Esophagus squamous epithelium (tissue), 5 donors: ENCODE data around the gene FZD10. TPM values are rescaled to one million over a fixed set of nuclear protein-coding genes. Genes with fewer than 3 reads are reported as not detected.
A peak's percentile ranks its signal among the peaks of the same experiment; 100 is the strongest.

Experiments
- DNase-seq: peaks from one replicate; lab custom pipeline; 2025; lab: John Stamatoyannopoulos, UW
- H3K27ac ChIP-seq, 4 donors: fragments of 200-600 bp; sonication (generic); one replicate each; pipeline ENCODE4 v1.5.1; 2016 to 2019; ENCODE audit warnings: mild to moderate bottlenecking in 1 of 4
- H3K27me3 ChIP-seq, 4 donors: fragments of 200-600 bp; sonication (generic); 1 replicate in 3 of 4; 2 replicates in 1 of 4; pipeline versions ENCODE4 v1.5.1 to v1.6.0; 2017 to 2021; ENCODE audit warnings: antibody characterized with exemption in 1 of 4
- H3K36me3 ChIP-seq, 3 donors: fragments of 200-600 bp; sonication (generic); one replicate each; pipeline ENCODE4 v1.5.1; 2016 to 2019
- H3K4me1 ChIP-seq, 3 donors: fragments of 200-600 bp; sonication (generic); one replicate each; pipeline ENCODE4 v1.5.1; 2017 to 2019
- H3K4me3 ChIP-seq, 4 donors: fragments of 200-600 bp; sonication (generic); 1 replicate in 3 of 4; 2 replicates in 1 of 4; pipeline ENCODE4 v1.5.1; 2016 to 2019; ENCODE audit warnings: mild to moderate bottlenecking in 2 of 4, moderate library complexity in 1 of 4
- H3K9me3 ChIP-seq, 3 donors: fragments of 200-600 bp; sonication (generic); one replicate each; pipeline ENCODE4 v1.5.1; 2016 to 2019
- POLR2A ChIP-seq, 4 donors: fragments of 450-650 bp; IDR thresholded peaks; one replicate each; pipeline ENCODE4 v1.6.1; 2017; ENCODE audit warnings: antibody characterized with exemption in 4 of 4, mild to moderate bottlenecking in 4 of 4, moderate library complexity in 3 of 4
- WGBS, 2 donors: methylation state at CpG; one replicate each; pipeline ENCODE4 v1.1.5; 2018; 5-methylcytosine and 5-hydroxymethylcytosine counted together
- intact Hi-C: fragments of 100-400 bp; cut with DNase I; formaldehyde crosslinking; loops from one replicate; pipeline ENCODE4 v1.15.0; 2022
- total RNA-seq, 4 donors: library from RNA; depleted of rRNA; stranded (reverse); fragments of >200 nt; gene quantifications; one replicate each; pipeline ENCODE4 v1.1.0, GENCODE V29; 2016
- TF ChIP-seq, protein P1 (sequence below), 6 experiments: fragments of 450-650 bp in 4 of 6; fragments of 200-600 bp in 2 of 6; sonication (generic) in 2 of 6; IDR thresholded peaks; one replicate each; pipeline ENCODE4 v1.5.1; 2016 to 2019; ENCODE audit warnings: antibody characterized with exemption in 6 of 6, mild to moderate bottlenecking in 4 of 6, moderate library complexity in 4 of 6
- donor health status: DM: yes; HTN: yes; CAD: no.

The FZD10 gene
- total RNA-seq = 10 to 100 TPM in 2 of 4 donors, 1 to 10 TPM in 2; 7.2 to 16.3 (median 11.6) TPM

GRCh38 chr12:130162267-130162666 lies at the start of gene FZD10:
Gene FZD10 (plus strand): TSS chr12:130162464. CDS start chr12:130162943, 479 bp downstream.
- Histone ChIP-seq H3K4me1 (peaks cover 16 to 72% (median 21%) of the 10 kb centered on the region in 3 donors), H3K36me3 (peaks cover 0 to 5% (median 0%) of the 10 kb centered on the region in 3 donors), H3K4me3 (peak within 1 kb of the TSS; percentile 67 to 72 (median 70)), H3K27ac (peak within 1 kb of the TSS; percentile 68 to 90 (median 84)), H3K27me3 (peaks cover 0 to 72% (median 3%) of the 10 kb centered on the region in 4 donors), H3K9me3 (no peaks in the 10 kb centered on the region)
- no CpG with 5 or more reads among the region's 51 CpGs for WGBS, 2 donors
- no peak for DNase-seq
- intact Hi-C loops = no loop called here
- TF ChIP-seq POLR2A (IDR thresholded peaks at IDR 0.05) = peak in 2 of 4 donors; percentile 28 to 44
- TF ChIP-seq, protein P1, sequence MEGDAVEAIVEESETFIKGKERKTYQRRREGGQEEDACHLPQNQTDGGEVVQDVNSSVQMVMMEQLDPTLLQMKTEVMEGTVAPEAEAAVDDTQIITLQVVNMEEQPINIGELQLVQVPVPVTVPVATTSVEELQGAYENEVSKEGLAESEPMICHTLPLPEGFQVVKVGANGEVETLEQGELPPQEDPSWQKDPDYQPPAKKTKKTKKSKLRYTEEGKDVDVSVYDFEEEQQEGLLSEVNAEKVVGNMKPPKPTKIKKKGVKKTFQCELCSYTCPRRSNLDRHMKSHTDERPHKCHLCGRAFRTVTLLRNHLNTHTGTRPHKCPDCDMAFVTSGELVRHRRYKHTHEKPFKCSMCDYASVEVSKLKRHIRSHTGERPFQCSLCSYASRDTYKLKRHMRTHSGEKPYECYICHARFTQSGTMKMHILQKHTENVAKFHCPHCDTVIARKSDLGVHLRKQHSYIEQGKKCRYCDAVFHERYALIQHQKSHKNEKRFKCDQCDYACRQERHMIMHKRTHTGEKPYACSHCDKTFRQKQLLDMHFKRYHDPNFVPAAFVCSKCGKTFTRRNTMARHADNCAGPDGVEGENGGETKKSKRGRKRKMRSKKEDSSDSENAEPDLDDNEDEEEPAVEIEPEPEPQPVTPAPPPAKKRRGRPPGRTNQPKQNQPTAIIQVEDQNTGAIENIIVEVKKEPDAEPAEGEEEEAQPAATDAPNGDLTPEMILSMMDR (IDR thresholded peaks at IDR 0.05) = no peak

DNA sequence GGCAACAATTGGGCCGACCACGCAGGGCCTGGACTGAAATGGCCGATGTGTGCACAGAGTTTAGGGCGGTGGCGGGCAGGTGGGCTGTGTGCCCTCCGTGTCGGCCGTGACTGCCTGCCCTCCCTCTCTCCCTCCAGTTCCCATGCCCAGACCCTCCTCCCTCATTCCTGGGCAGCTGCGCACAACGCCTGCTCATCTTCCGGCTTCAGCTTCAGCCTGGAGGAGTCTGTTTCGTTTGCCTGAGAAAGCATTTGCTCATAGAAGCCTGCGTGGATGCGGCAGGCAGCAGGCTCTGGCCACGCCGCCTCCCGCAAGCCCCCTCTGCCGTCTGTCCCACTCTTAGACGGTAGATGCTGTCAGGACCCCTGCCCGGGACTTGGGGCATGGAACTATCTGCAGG lies 47.3 kb upstream of the FZD10 start:
- intact Hi-C loops = no loop called here
- Histone ChIP-seq H3K9me3 (no peaks in the 10 kb centered on the region), H3K27ac (no peak overlapping the region), H3K4me3 (no peak overlapping the region), H3K4me1 (peaks cover 0 to 39% (median 4%) of the 10 kb centered on the region in 3 donors), H3K36me3 (no peaks in the 10 kb centered on the region), H3K27me3 (no peaks in the 10 kb centered on the region)
- TF ChIP-seq POLR2A (IDR thresholded peaks at IDR 0.05) = no peak
- TF ChIP-seq, protein P1 (IDR thresholded peaks at IDR 0.05) = no peak
- no peak for DNase-seq
- 83 to 91% methylated on average over 10 to 13 of the region's 20 CpGs for WGBS, 2 donors

- Histone ChIP-seq H3K4me1 (peaks cover 0 to 44% (median 4%) of the 10 kb centered on the region in 3 donors), H3K27ac (no peak overlapping the region), H3K36me3 (no peaks in the 10 kb centered on the region), H3K9me3 (no peaks in the 10 kb centered on the region), H3K4me3 (no peak overlapping the region), H3K27me3 (no peaks in the 10 kb centered on the region)
- TF ChIP-seq, protein P1 (IDR thresholded peaks at IDR 0.05) = no peak
- no peak for TF ChIP-seq POLR2A (IDR thresholded peaks at IDR 0.05)
- intact Hi-C loops = no loop called here
- DNase-seq = no peak
- WGBS, 2 donors = no CpG with 5 or more reads among the region's 8 CpGs
Observed at GRCh38 chr12:130115646-130116045, 46.6 kb upstream of the FZD10 start.

GRCh38 chr12:130116791-130117190 lies 45.5 kb upstream of the FZD10 start:
- H3K4me1 ChIP-seq = peaks cover 0 to 50% (median 4%) of the 10 kb centered on the region in 3 donors
- intact Hi-C loops = no loop called here
- DNase-seq = no peak
- no peak for TF ChIP-seq POLR2A (IDR thresholded peaks at IDR 0.05)
- TF ChIP-seq, protein P1 (IDR thresholded peaks at IDR 0.05) = no peak
- H3K4me3 ChIP-seq = no peak overlapping the region
- H3K27ac ChIP-seq = no peak overlapping the region
- no peaks in the 10 kb centered on the region for H3K36me3 ChIP-seq
- WGBS, 2 donors = 29 to 42% methylated on average over 4 to 5 of the region's 6 CpGs
- no peaks in the 10 kb centered on the region for H3K9me3 ChIP-seq
- no peaks in the 10 kb centered on the region for H3K27me3 ChIP-seq

- DNase-seq = no peak
- Histone ChIP-seq H3K27me3 (no peaks in the 10 kb centered on the region), H3K4me3 (no peak overlapping the region), H3K27ac (no peak overlapping the region), H3K4me1 (peaks cover 0 to 48% (median 4%) of the 10 kb centered on the region in 3 donors), H3K9me3 (no peaks in the 10 kb centered on the region), H3K36me3 (no peaks in the 10 kb centered on the region)
- 44 to 68% methylated on average over 3 to 4 of the region's 7 CpGs for WGBS, 2 donors
- intact Hi-C loops = no loop called here
- TF ChIP-seq POLR2A (IDR thresholded peaks at IDR 0.05) = no peak
- TF ChIP-seq, protein P1 (IDR thresholded peaks at IDR 0.05) = no peak
Observed at GRCh38 chr12:130117233-130117632, 45.0 kb upstream of the FZD10 start.
